Sigmoid colon (tissue), 4 donors: Measurements from ENCODE around the gene CIDEB.
A peak's percentile ranks its signal among the peaks of the same experiment; 100 is the strongest.

Experiments used
- CTCF ChIP-seq, 4 experiments: fragments of 450-650 bp in 3 of 4; fragments of 200-600 bp in 1 of 4; IDR thresholded peaks; one replicate each; pipeline ENCODE4 v1.5.1; 2016 to 2019; ENCODE audit warnings: antibody characterized with exemption in 4 of 4, mild to moderate bottlenecking in 3 of 4, moderate library complexity in 2 of 4
- EP300 ChIP-seq, 4 donors: sonication (generic); formaldehyde crosslinking; IDR thresholded peaks; one replicate each; pipeline ENCODE4 v1.6.1; 2017; ENCODE audit warnings: antibody characterized with exemption in 4 of 4
- POLR2A ChIP-seq, 2 donors: fragments of 450-650 bp; IDR thresholded peaks; one replicate each; pipeline ENCODE4 v1.6.1; 2016; ENCODE audit warnings: antibody characterized with exemption in 2 of 2, mild to moderate bottlenecking in 2 of 2, moderate library complexity in 2 of 2
- POLR2AphosphoS5 ChIP-seq, 4 donors: sonication (generic); formaldehyde crosslinking; IDR thresholded peaks; one replicate each; pipeline ENCODE4 v1.6.1; 2017; ENCODE audit warnings: antibody characterized with exemption in 4 of 4

- TF ChIP-seq POLR2A (IDR thresholded peaks at IDR 0.05) (peak in 1 of 2 donors; percentile 35), CTCF (IDR thresholded peaks at IDR 0.05) (no peak), POLR2AphosphoS5 (IDR thresholded peaks at IDR 0.05) (no peak), EP300 (IDR thresholded peaks at IDR 0.05) (no peak)
Observed at GRCh38 chr14:24339284-24340151, 31.7 kb upstream of the CIDEB start, which contains the start of gene RIPK3.
